Testis (tissue), 2 donors: Measurements from ENCODE around the gene CD151.

Experiments used
- CTCF ChIP-seq, 3 experiments: fragments of 450-650 bp in 2 of 3; fragments of 200-600 bp in 1 of 3; sonication (generic) in 1 of 3; IDR thresholded peaks; one replicate each; pipeline ENCODE4 v1.5.1; 2016 to 2019; ENCODE audit warnings: antibody characterized with exemption in 3 of 3, mild to moderate bottlenecking in 2 of 3, moderate library complexity in 1 of 3
- POLR2A ChIP-seq: fragments of 450-650 bp; IDR thresholded peaks from one replicate; pipeline ENCODE4 v1.6.1; 2017; ENCODE audit warnings: antibody characterized with exemption, mild to moderate bottlenecking, moderate library complexity

GRCh38 chr11:838441-839279 is 5.9 kb downstream of the CD151 start:
- TF ChIP-seq CTCF (IDR thresholded peaks at IDR 0.05) (no peak), POLR2A (no peak)
